HepG2 (cell line): ENCODE measurements around the gene TSPYL6. TPM values are rescaled to one million over a fixed set of nuclear protein-coding genes. Genes with fewer than 3 reads are reported as not detected.
A peak's percentile ranks its signal among the peaks of the same experiment; 100 is the strongest.

Experiments used
- ARHGAP35 ChIP-seq: sonication (generic); formaldehyde crosslinking; IDR thresholded peaks from 2 replicates; pipeline ENCODE4 v1.9.0; 2022; ENCODE audit warnings: mild to moderate bottlenecking, inconsistent platforms, moderate library complexity, missing genetic modification reagents, borderline replicate concordance
- EEA1 ChIP-seq: sonication (generic); formaldehyde crosslinking; IDR thresholded peaks from 2 replicates; pipeline ENCODE4 v1.5.1; 2020; ENCODE audit warnings: mild to moderate bottlenecking, missing genetic modification reagents, borderline replicate concordance
- FOXC1 ChIP-seq: sonication (generic); formaldehyde crosslinking; IDR thresholded peaks from 2 replicates; pipeline ENCODE4 v1.8.0; 2022; ENCODE audit warnings: mild to moderate bottlenecking, missing genetic modification reagents, borderline replicate concordance
- MED13 ChIP-seq: sonication (generic); formaldehyde crosslinking; IDR thresholded peaks from 2 replicates; pipeline ENCODE4 v1.5.0; 2020; ENCODE audit warnings: missing genetic modification reagents
- ONECUT2 ChIP-seq: sonication (generic); formaldehyde crosslinking; IDR thresholded peaks from 2 replicates; pipeline ENCODE4 v1.4.0; 2020; ENCODE audit warnings: missing genetic modification reagents
- REXO4 ChIP-seq: sonication (generic); formaldehyde crosslinking; IDR thresholded peaks from 2 replicates; pipeline ENCODE4 v1.8.0; 2022; ENCODE audit warnings: missing genetic modification reagents, mild to moderate bottlenecking, borderline replicate concordance
- SETDB1 ChIP-seq: sonication (generic); formaldehyde crosslinking; IDR thresholded peaks from 2 replicates; pipeline ENCODE4 v1.5.1; 2020; ENCODE audit warnings: missing genetic modification reagents, mild to moderate bottlenecking, borderline replicate concordance
- SNAPC4 ChIP-seq: sonication (generic); formaldehyde crosslinking; IDR thresholded peaks from 2 replicates; pipeline ENCODE4 v1.4.0; 2020; ENCODE audit warnings: mild to moderate bottlenecking, missing genetic modification reagents
- SP1 ChIP-seq, 2 experiments: fragments of 450-650 bp in 1 of 2; sonication (generic) in 1 of 2; formaldehyde crosslinking in 1 of 2; IDR thresholded peaks; 2 replicates each; pipeline versions ENCODE4 v1.4.0 to v1.6.1; 2016 to 2020; ENCODE audit warnings: missing genetic modification reagents in 1 of 2
- STAG1 ChIP-seq: sonication (generic); formaldehyde crosslinking; IDR thresholded peaks from 2 replicates; pipeline ENCODE4 v1.4.0; 2020; ENCODE audit warnings: missing genetic modification reagents
- TIGD3 ChIP-seq: sonication (generic); formaldehyde crosslinking; IDR thresholded peaks from 2 replicates; pipeline ENCODE4 v1.5.1; 2020; ENCODE audit warnings: mild to moderate bottlenecking, missing genetic modification reagents, borderline replicate concordance
- TOE1 ChIP-seq: sonication (generic); formaldehyde crosslinking; IDR thresholded peaks from 2 replicates; pipeline ENCODE4 v1.4.0; 2020; ENCODE audit warnings: mild to moderate bottlenecking, missing genetic modification reagents
- ZNF138 ChIP-seq: sonication (generic); formaldehyde crosslinking; IDR thresholded peaks from 2 replicates; pipeline ENCODE4 v1.5.0; 2020; ENCODE audit warnings: mild to moderate bottlenecking, low read depth, missing genetic modification reagents
- ZNF770 ChIP-seq: sonication (generic); formaldehyde crosslinking; IDR thresholded peaks from 2 replicates; pipeline ENCODE4 v1.5.0; 2020; ENCODE audit warnings: mild to moderate bottlenecking, missing genetic modification reagents
- ZNF773 ChIP-seq: sonication (generic); formaldehyde crosslinking; IDR thresholded peaks from 2 replicates; pipeline ENCODE4 v1.4.0; 2020; ENCODE audit warnings: missing genetic modification reagents, borderline replicate concordance
- ZXDC ChIP-seq: sonication (generic); formaldehyde crosslinking; IDR thresholded peaks from 2 replicates; pipeline ENCODE4 v1.5.0; 2020; ENCODE audit warnings: mild to moderate bottlenecking, missing genetic modification reagents
- polyA plus RNA-seq, 8 experiments: library from polyadenylated mRNA; depleted of rRNA in 3 of 8; stranded (reverse) in 7 of 8; unstranded in 1 of 8; fragments of >200 nt; fragmentation: Illumina TruSeq in 4 of 8; extraction: Trizol in 4 of 8; gene quantifications; 2 replicates each; pipeline versions ENCODE4 v1.2.1 to v1.2.3, GENCODE V29; 2011 to 2016; ENCODE audit warnings: low read depth in 4 of 8, missing spikeins in 1 of 8, mixed read lengths in 1 of 8; ENCODE audit not compliant: insufficient read depth in 1 of 8
- total RNA-seq, 5 experiments: library from RNA; depleted of rRNA; stranded (reverse); fragments of >200 nt; fragmentation: Illumina TruSeq; extraction: Trizol; gene quantifications; 2 replicates each; pipeline ENCODE4 v1.2.3, GENCODE V29; 2016; ENCODE audit warnings: low read depth in 1 of 5

TSPYL6 gene
- total and polyA plus RNA-seq, 2 of the 13 experiments (the other 11 are each of a cell fraction or from before 2014, with no cell fraction given), result 0.03 TPM; not detected in 1

GRCh38 chr2:54207666-54208195 is 48.3 kb downstream of the TSPYL6 start (continued):
- TF ChIP-seq ZXDC (no peak), TOE1 (CRISPR knock-in tag) (no peak), TIGD3 (no peak), ARHGAP35 (CRISPR knock-in tag) (no peak), SP1 (IDR thresholded peaks at IDR 0.05) (no peak), SP1 (CRISPR knock-in tag; IDR thresholded peaks at IDR 0.05) (peak; percentile 34; the same call in 1 of the 2 replicates), ZNF770 (CRISPR knock-in tag) (no peak), ZNF138 (CRISPR knock-in tag) (no peak), EEA1 (CRISPR knock-in tag) (no peak), STAG1 (CRISPR knock-in tag) (peak; percentile 20), ONECUT2 (peak; percentile 62; the same call in 1 of the 2 replicates), SETDB1 (CRISPR knock-in tag) (no peak), ZNF773 (CRISPR knock-in tag) (no peak), SNAPC4 (CRISPR knock-in tag) (peak; percentile 52; the same call in 1 of the 2 replicates), FOXC1 (CRISPR knock-in tag) (no peak), REXO4 (CRISPR knock-in tag) (no peak), MED13 (peak; percentile 93)
